NOMO-1 (cell line): ENCODE data around the gene SLC22A16.
"Not testable (repeated sequence)": the region's sequence is repeated elsewhere in the genome, so short reads cannot be mapped to it uniquely, and the experiment has no call there.

Source experiments
- DNase-seq, 2 experiments: peaks; one replicate each; lab custom pipeline; 2025; ENCODE audit not compliant: unreplicated experiment in 2 of 2; lab: John Stamatoyannopoulos, UW

The SLC22A16 gene

GRCh38 chr6:110457567-110458175 is 18.7 kb downstream of the SLC22A16 start:
- not testable (repeated sequence) for DNase-seq

DNA sequence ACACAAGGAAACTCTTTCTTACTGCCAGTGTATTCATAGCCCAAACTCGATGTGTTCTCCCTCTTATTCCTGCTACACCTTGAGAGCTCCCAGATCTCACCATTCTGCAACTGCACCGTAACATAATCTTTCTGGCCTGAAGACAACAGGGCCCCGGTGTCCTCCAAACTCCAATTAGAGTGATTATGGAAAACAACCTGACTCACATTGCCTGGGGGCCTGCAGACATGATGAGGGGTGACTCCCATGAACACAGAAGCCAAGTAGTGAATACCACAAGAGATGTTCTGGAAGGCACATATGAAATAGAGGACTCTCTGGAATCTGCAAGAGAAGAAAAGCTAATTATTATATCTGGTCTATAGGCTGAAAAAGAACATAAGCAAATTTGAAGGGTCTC is 19.7 kb downstream of the SLC22A16 start:
- no peak for DNase-seq

GRCh38 chr6:110449541-110449895 is 26.9 kb downstream of the SLC22A16 start:
- no peak for DNase-seq

- DNase-seq, result peak in 1 of 2 experiments; percentile 7
Measured at GRCh38 chr6:110448846-110449540, 27.4 kb downstream of the SLC22A16 start.

GRCh38 chr6:110447761-110448160 is 28.7 kb downstream of the SLC22A16 start:
- DNase-seq, result no peak

DNA sequence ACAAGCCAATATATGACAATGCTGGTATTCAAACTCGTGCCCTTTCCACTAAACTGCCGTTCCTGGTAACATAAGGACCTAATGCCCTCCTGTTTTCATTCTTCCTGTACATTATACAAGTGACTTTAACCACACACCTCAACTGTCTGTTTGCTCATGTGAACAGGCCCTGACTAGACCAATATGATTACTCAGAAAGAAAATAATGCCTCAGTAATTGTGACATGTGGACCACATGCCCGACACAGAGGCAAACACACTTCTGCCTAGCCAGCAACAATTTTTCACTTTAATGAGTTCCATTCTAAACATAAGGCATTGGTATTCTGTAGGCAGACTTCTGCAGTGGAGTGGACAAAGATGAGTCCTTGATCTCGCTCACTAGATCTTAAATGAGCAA is 30.0 kb downstream of the SLC22A16 start:
- no peak for DNase-seq

DNA sequence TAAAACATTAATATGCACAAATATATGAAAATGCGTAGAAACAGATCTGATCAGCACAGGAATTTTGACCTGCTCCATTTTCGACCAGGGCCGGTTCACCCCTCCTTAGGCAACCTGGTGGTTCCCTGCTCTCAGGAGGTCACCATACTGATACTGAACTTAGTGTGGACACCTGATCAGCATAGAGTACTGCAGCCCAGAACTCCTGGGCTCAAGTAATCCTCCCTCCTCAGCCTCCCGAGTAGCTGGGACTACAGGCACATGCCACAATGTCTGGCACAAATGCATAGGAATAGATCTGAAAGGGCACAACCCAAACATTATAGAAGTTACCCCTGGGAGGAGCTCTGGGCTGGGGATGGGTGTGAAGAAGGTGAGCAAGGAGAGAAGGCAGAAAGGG is 36.4 kb downstream of the SLC22A16 start:
- DNase-seq, result no peak

GRCh38 chr6:110439356-110439755 is 37.1 kb downstream of the SLC22A16 start:
- DNase-seq, result no peak

GRCh38 chr6:110434961-110435602 is 41.3 kb downstream of the SLC22A16 start:
- DNase-seq, result no peak

DNA sequence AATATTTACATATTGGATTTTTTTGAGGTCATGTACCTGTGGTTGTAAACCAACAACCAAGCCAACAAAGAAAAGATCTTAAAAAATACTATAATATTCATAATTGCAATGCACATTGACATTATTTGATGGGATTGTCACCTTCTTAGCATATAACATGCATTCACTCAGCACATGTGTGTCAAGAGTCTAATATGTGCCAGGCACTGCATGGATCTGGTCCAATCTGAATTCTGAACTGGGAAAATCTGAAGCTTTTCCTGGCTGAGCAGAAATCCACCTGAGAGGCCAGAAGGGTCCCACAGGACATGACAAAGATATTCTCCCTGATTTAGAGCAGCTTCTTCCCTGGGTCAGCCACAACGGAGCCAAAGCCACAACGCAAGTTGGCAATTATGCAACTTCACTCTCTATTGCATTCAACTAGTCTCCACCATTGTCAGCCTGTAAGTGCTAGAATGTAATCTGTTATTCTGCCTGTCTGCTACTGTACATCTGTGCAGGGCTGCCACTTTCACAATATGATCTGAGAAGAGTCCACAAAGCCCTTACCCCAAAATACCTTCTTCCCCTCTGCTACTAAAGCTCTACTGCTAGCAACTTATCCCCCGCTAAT is 44.0 kb downstream of the SLC22A16 start:
- DNase-seq, result peak; percentile 70 to 83

DNA sequence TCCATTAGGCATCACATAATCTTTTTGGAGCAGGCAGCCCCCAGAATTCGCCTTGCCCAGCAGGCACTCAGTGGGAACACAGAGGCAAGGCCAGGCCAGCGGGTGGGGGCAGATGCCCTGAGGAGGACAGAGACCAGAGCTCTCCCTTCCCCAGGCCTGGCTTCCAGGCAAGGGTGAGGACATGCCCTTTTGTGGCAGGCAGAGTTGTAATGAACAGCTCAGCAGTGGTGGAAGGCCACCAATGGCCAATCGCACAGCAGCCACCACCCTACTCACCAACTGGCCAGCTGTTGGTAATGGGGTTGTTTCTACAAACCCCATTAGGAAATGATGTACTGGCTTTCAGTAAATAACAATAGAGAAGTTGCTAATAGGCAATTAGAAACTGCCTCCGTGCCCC is 45.7 kb downstream of the SLC22A16 start:
- no peak for DNase-seq

DNA sequence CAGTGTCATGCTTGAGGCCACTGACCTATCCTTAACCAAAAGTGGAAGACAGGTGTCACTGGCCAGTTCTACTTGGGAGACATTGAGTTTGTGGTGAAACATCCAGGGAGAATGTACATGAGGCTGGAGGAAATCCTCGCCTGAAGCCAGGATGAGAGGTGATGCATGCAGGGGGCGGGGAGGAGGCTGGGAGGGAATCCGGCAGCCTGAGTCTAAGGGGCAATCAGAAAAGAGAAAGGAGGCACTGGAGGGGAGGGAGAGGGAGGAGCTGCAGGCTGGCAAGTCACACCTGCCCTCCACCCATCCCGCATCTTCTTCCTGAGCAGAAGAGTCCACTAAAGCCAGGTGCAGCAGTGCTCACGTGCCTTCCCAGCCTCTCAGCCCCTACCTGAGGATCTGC is 46.2 kb downstream of the SLC22A16 start:
- DNase-seq, result no peak

- no peak for DNase-seq
Measured at GRCh38 chr6:110428153-110428552, 48.3 kb downstream of the SLC22A16 start.

- no peak for DNase-seq
Measured at GRCh38 chr6:110425816-110426215, 50.6 kb downstream of the SLC22A16 start.

GRCh38 chr6:110422444-110422822 is 54.0 kb downstream of the SLC22A16 start:
- DNase-seq, result peak; percentile 2 to 6

DNA sequence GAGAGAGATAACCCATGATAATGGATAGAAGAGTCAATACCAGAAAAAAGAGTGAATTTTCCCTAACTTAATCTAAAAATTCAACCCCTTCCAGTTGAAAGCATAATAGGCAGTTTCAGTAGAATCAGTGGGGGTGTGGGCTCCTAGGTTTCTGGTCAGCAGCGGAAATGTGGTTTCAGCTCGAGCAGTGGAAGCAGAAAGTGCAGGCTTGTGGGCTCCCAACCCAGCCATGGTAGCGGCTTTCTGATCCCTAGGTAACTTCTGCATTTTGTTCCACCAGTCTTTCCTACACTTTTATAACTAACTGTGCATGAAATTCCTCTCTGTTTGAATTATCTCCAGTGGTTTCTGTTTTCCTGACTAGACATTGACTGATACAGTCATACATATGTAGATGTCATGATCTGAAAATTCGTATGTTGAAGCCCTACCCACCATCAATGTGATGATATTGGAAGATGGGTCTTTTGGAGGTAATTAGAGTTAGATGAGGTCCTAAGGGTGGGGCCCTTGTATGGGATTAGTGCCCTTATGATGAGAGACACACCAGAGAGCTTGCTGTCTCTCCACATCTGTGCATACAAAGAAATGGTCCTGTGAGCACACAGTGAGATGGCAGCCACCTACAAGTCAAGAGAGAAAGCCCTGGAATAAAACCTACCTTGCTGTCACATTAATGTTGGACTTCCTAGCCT is 54.5 kb downstream of the SLC22A16 start:
- DNase-seq, result peak; percentile 42 to 79

DNA sequence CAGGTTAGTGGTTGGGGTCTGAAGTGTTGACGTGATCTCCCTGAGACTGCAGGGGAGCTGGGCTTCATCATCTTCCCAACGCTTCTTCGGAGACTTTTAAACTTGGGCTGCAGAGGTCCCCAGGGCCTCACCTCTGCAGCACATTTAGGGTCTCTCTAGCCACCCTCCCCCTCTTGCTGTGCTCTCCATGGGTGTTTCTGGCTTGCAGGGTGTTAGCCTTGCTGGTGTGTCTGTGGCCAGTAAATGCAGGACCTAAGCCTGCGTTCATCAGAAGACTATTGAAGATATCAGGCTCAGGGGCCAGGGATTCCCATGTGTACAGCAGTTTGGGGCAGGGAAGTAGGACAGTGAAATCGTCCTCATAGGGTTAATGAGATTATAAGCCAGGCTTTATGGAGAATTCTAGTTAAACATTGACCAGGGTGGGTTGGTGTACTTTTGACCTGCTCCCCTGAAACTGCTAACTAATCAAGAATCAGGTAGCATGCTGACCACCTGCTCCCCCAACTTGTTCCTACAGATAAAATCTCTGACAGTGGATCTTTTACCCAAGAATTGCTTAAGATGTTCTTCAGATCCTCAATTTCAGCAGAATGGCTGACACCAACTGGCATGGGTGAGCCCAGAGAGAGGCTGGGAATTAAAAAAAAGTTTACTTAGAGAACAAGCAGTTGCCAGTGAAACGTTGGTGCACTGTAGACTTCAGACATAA is 57.2 kb downstream of the SLC22A16 start:
- peak in 1 of 2 experiments; percentile 2 for DNase-seq

DNA sequence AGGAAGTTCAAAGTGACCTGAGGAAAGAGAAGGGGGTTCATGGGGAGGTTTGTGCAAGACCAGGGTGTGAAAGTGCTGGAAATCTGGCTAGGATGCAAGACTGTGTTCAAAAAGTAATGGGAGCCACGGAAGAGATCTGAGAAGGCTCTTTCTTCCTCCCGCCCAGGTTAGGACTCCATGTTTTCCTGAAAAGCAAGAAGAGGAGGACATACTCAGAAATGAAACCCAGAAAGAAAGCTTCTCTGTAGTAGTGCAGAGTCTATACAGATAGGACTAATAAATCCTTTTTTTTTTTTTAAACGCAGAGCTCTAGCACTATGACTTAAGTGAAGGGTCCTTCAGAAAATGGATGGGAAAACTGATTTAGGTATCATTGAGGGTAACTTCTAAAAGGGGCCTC is 57.8 kb downstream of the SLC22A16 start:
- no peak for DNase-seq

GRCh38 chr6:110415086-110415916 is 61.1 kb downstream of the SLC22A16 start, which contains the start of gene DDO:
DDO (minus strand) TSS chr6:110415575; CDS start chr6:110413462, 2,113 bp downstream.
- DNase-seq, result peak in 1 of 2 experiments; percentile 60

- no peak for DNase-seq
Measured at GRCh38 chr6:110414669-110415068, 61.7 kb downstream of the SLC22A16 start.
